ENCODE measurements around the gene NCLN.
"Not testable (repeated sequence)": the region's sequence is repeated elsewhere in the genome, so short reads cannot be mapped to it uniquely, and the experiment has no call there.

Gene NCLN

GRCh38 chr19:3154447-3154846 lies 31.3 kb upstream of the NCLN start:
- not testable (repeated sequence) for DNase-seq (ENCODE audit: low read depth in 2 of 2)

GRCh38 chr19:3154957-3155736 lies 30.6 kb upstream of the NCLN start:
- DNase-seq (ENCODE audit: low read depth in 2 of 2) = peak in 1 of 2 donors; percentile 58

- no peak for DNase-seq (ENCODE audit: low read depth in 2 of 2)
Measured at GRCh38 chr19:3157096-3157845, 28.5 kb upstream of the NCLN start.

GRCh38 chr19:3159565-3159964 lies 26.2 kb upstream of the NCLN start:
- no peak for DNase-seq (ENCODE audit: low read depth in 2 of 2)

- DNase-seq (ENCODE audit: low read depth in 2 of 2) = no peak
Measured at GRCh38 chr19:3160219-3160618, 25.5 kb upstream of the NCLN start.

GRCh38 chr19:3161453-3161852 lies 24.3 kb upstream of the NCLN start:
- DNase-seq (ENCODE audit: low read depth in 2 of 2) = no peak

GRCh38 chr19:3162418-3163229 lies 23.1 kb upstream of the NCLN start:
- no peak for DNase-seq (ENCODE audit: low read depth in 2 of 2)

- peak; percentile 38 to 57 for DNase-seq (ENCODE audit: low read depth in 2 of 2)
Measured at GRCh38 chr19:3163230-3163886, 22.4 kb upstream of the NCLN start.

GRCh38 chr19:3163943-3164342 lies 21.8 kb upstream of the NCLN start:
- DNase-seq (ENCODE audit: low read depth in 2 of 2) = no peak

- no peak for DNase-seq (ENCODE audit: low read depth in 2 of 2)
Measured at GRCh38 chr19:3167533-3168272, 18.0 kb upstream of the NCLN start.

- DNase-seq (ENCODE audit: low read depth in 2 of 2) = no peak
Measured at GRCh38 chr19:3171894-3172672, 13.6 kb upstream of the NCLN start.

GRCh38 chr19:3172673-3173000 lies 13.1 kb upstream of the NCLN start:
- not testable (repeated sequence) for DNase-seq (ENCODE audit: low read depth in 2 of 2)

GRCh38 chr19:3175781-3176714 lies 9.7 kb upstream of the NCLN start:
- no peak for DNase-seq (ENCODE audit: low read depth in 2 of 2)

GRCh38 chr19:3176715-3177501 lies 8.8 kb upstream of the NCLN start:
- peak; percentile 55 to 64 for DNase-seq (ENCODE audit: low read depth in 2 of 2)

- peak; percentile 35 to 50 for DNase-seq (ENCODE audit: low read depth in 2 of 2)
Measured at GRCh38 chr19:3178377-3178972, 7.3 kb upstream of the NCLN start, which contains the start of gene S1PR4. S1PR4 (plus strand) TSS chr19:3178769; CDS start chr19:3178793, 24 bp downstream.

- DNase-seq (ENCODE audit: low read depth in 2 of 2) = no peak
Measured at GRCh38 chr19:3178973-3179738, 6.6 kb upstream of the NCLN start.

GRCh38 chr19:3179739-3180293 lies 5.9 kb upstream of the NCLN start:
- no peak for DNase-seq (ENCODE audit: low read depth in 2 of 2)
